HCT116 (cell line): ENCODE data around the gene MAP3K5. TPM values are rescaled to one million over a fixed set of nuclear protein-coding genes. Genes with fewer than 3 reads are reported as not detected.

Experiments
- ATAC-seq: fragments of 200-7000 bp; cut with Tn5 transposase; 2 replicates; pipeline ENCODE4 v1.9.1; 2020; ENCODE audit warnings: mild to moderate bottlenecking, moderate library complexity
- BruUV-seq: library from RNA; stranded (reverse); fragments of 400-500 nt; replicated peaks from 2 replicates; lab custom pipeline; 2021; lab: Mats Ljungman, UMichigan
- CTCF ChIA-PET: fragments of 300-600 bp; sonication (Branson Sonifier 250); formaldehyde crosslinking; loops from one replicate; lab custom pipeline; 2021; ENCODE audit warnings: antibody characterized with exemption; lab: Charles Lee
- POLR2A ChIA-PET: fragments of 300-600, 350-600 bp; sonication (Branson Sonifier 250); formaldehyde crosslinking; loops from one replicate; lab custom pipeline; 2021; ENCODE audit warnings: antibody characterized with exemption; lab: Charles Lee
- RAD21 ChIA-PET, 2 experiments: fragments of 300-600 bp; sonication (Branson Sonifier 250); formaldehyde crosslinking; loops; one replicate each; lab custom pipeline; 2023; ENCODE audit warnings: low total read pairs in 2 of 2; ENCODE audit not compliant: uncharacterized antibody in 2 of 2, unreplicated experiment in 2 of 2, low non-redundant PET in 1 of 2; lab: Charles Lee
- DNase-seq: peaks from one replicate; pipeline ENCODE4 v3.0.0-alpha.2; 2010; ENCODE audit warnings: low read depth, low spot score
- H2AFZ ChIP-seq: fragments of 200-600 bp; shearing (Covaris generic), sonication (generic); 2 replicates; pipeline ENCODE4 v1.6.1; 2017; ENCODE audit warnings: low read depth, mixed run types, mixed read lengths, antibody characterized with exemption, low read length; ENCODE audit not compliant: poor library complexity, severe bottlenecking
- H3K27ac ChIP-seq: 2 replicates; pipeline ENCODE4 v1.5.1; 2012; ENCODE audit warnings: low read depth, low read length
- H3K27me3 ChIP-seq: fragments of 200-600 bp; sonication (generic); 2 replicates; pipeline ENCODE4 v1.6.1; 2016; ENCODE audit warnings: mixed run types, low read length, mixed read lengths; ENCODE audit not compliant: insufficient read depth
- H3K36me3 ChIP-seq, 2 experiments: fragments of 200-500 bp in 1 of 2; fragments of 200-600 bp in 1 of 2; sonication (Bioruptor generic) in 1 of 2; sonication (generic) in 1 of 2; 2 replicates each; pipeline versions ENCODE4 v1.5.1 to v1.6.1; 2014 to 2016; ENCODE audit warnings: low read length in 2 of 2, inconsistent platforms in 1 of 2, mixed read lengths in 1 of 2, mixed run types in 1 of 2; ENCODE audit not compliant: insufficient read depth in 2 of 2, control insufficient read depth in 1 of 2
- H3K4me1 ChIP-seq, 2 experiments: fragments of 200-600 bp in 1 of 2; sonication (generic) in 1 of 2; 2 replicates each; pipeline versions ENCODE4 v1.5.1 to v1.6.1; 2012 to 2017; ENCODE audit warnings: low read length in 2 of 2, inconsistent platforms in 1 of 2, mild to moderate bottlenecking in 1 of 2, mixed read lengths in 1 of 2, mixed run types in 1 of 2, moderate library complexity in 1 of 2; ENCODE audit not compliant: insufficient read depth in 2 of 2, control insufficient read depth in 1 of 2
- H3K4me2 ChIP-seq: fragments of 200-600 bp; sonication (generic); 2 replicates; pipeline ENCODE4 v1.6.1; 2017; ENCODE audit warnings: mixed run types, low read length, mixed read lengths
- H3K4me3 ChIP-seq, 2 experiments: fragments of 200-600 bp in 1 of 2; sonication (generic) in 1 of 2; replicated peaks in 1 of 2; 2 replicates each; pipeline ENCODE4 v1.5.1; 2011 to 2016; ENCODE audit warnings: low read length in 2 of 2, control low read depth in 1 of 2, low read depth in 1 of 2, mild to moderate bottlenecking in 1 of 2, mixed read lengths in 1 of 2, mixed run types in 1 of 2
- H3K79me2 ChIP-seq: fragments of 200-600 bp; sonication (generic); 2 replicates; pipeline ENCODE4 v1.6.1; 2017; ENCODE audit warnings: mild to moderate bottlenecking, mixed run types, low read length, moderate library complexity, mixed read lengths; ENCODE audit not compliant: insufficient read depth
- H3K9ac ChIP-seq: fragments of 200-600 bp; sonication (generic); 2 replicates; pipeline ENCODE4 v1.6.1; 2016; ENCODE audit warnings: low read length, mixed read lengths
- H3K9me2 ChIP-seq: fragments of 200-600 bp; sonication (generic), shearing (Covaris generic); 2 replicates; pipeline ENCODE4 v1.6.1; 2017; ENCODE audit warnings: mixed run types, mild to moderate bottlenecking, moderate library complexity; ENCODE audit not compliant: insufficient read depth
- H3K9me3 ChIP-seq, 2 experiments: fragments of 200-500 bp in 1 of 2; fragments of 200-600 bp in 1 of 2; sonication (Bioruptor generic) in 1 of 2; sonication (generic) in 1 of 2; 2 replicates each; pipeline ENCODE4 v1.6.1; 2014 to 2017; ENCODE audit warnings: low read length in 2 of 2, mixed read lengths in 2 of 2, inconsistent platforms in 1 of 2, low read depth in 1 of 2, mild to moderate bottlenecking in 1 of 2, mixed run types in 1 of 2, moderate library complexity in 1 of 2; ENCODE audit not compliant: control insufficient read depth in 1 of 2, insufficient read depth in 1 of 2
- H4K20me1 ChIP-seq: fragments of 200-600 bp; sonication (generic), shearing (Covaris generic); 2 replicates; pipeline ENCODE4 v1.6.1; 2017; ENCODE audit warnings: mixed run types, mild to moderate bottlenecking, moderate library complexity; ENCODE audit not compliant: insufficient read depth
- CEBPB ChIP-seq: IDR thresholded peaks from 2 replicates; pipeline ENCODE4 v1.6.1; 2012; ENCODE audit warnings: low read depth
- CTCF ChIP-seq, 3 experiments: fragments of 200-600 bp in 1 of 3; sonication (generic) in 1 of 3; IDR thresholded peaks in 2 of 3; conservative IDR thresholded peaks in 1 of 3; 2 replicates each; pipeline ENCODE4 v1.5.1; 2012 to 2017; ENCODE audit warnings: low read depth in 2 of 3, low read length in 2 of 3, antibody characterized with exemption in 1 of 3, borderline replicate concordance in 1 of 3, control low read depth in 1 of 3, mild to moderate bottlenecking in 1 of 3, mixed read lengths in 1 of 3, mixed run types in 1 of 3, moderate library complexity in 1 of 3; ENCODE audit not compliant: insufficient read depth in 1 of 3
- EGR1 ChIP-seq: IDR thresholded peaks from 2 replicates; pipeline ENCODE4 v1.6.1; 2012; ENCODE audit warnings: low read depth
- ELF1 ChIP-seq: IDR thresholded peaks from 2 replicates; pipeline ENCODE4 v1.6.1; 2012; ENCODE audit warnings: low read depth, borderline replicate concordance
- EZH2 ChIP-seq: fragments of 200-600 bp; sonication (generic); IDR thresholded peaks from 2 replicates; pipeline ENCODE4 v1.6.1; 2017; ENCODE audit warnings: antibody characterized with exemption, mixed run types
- EZH2phosphoT487 ChIP-seq: fragments of 200-600 bp; IDR thresholded peaks from 2 replicates; pipeline ENCODE4 v1.6.1; 2018; ENCODE audit warnings: antibody characterized with exemption, borderline replicate concordance
- JUND ChIP-seq: IDR thresholded peaks from 2 replicates; pipeline ENCODE4 v1.6.1; 2012
- POLR2A ChIP-seq: IDR thresholded peaks from 2 replicates; pipeline ENCODE4 v1.7.0; 2011; ENCODE audit warnings: borderline replicate concordance; ENCODE audit not compliant: insufficient read depth, insufficient read length; ENCODE audit errors: extremely low read depth
- POLR2AphosphoS5 ChIP-seq: IDR thresholded peaks from 2 replicates; pipeline ENCODE4 v1.6.1; 2011; ENCODE audit warnings: mild to moderate bottlenecking, low read depth, low read length, moderate library complexity
- RAD21 ChIP-seq: IDR thresholded peaks from 2 replicates; pipeline ENCODE4 v1.6.1; 2012; ENCODE audit warnings: low read depth, mild to moderate bottlenecking
- REST ChIP-seq: IDR thresholded peaks from 2 replicates; pipeline ENCODE4 v1.6.1; 2012; ENCODE audit warnings: low read depth
- SIN3A ChIP-seq: IDR thresholded peaks from 2 replicates; pipeline ENCODE4 v1.6.1; 2012; ENCODE audit warnings: low read depth
- SP1 ChIP-seq: IDR thresholded peaks from 2 replicates; pipeline ENCODE4 v1.6.1; 2012; ENCODE audit warnings: low read depth
- SRF ChIP-seq: IDR thresholded peaks from 2 replicates; pipeline ENCODE4 v1.6.1; 2012; ENCODE audit warnings: low read depth
- TCF7L2 ChIP-seq: IDR thresholded peaks from 2 replicates; pipeline ENCODE4 v1.7.0; 2011; ENCODE audit warnings: borderline replicate concordance, inconsistent platforms; ENCODE audit not compliant: insufficient read depth, insufficient read length; ENCODE audit errors: extremely low read depth
- YY1 ChIP-seq: IDR thresholded peaks from 2 replicates; pipeline ENCODE4 v1.6.1; 2011; ENCODE audit warnings: low read length, low read depth, moderate library complexity, mild to moderate bottlenecking; ENCODE audit not compliant: insufficient replicate concordance; ENCODE audit errors: extremely low read depth
- ZBTB33 ChIP-seq: IDR thresholded peaks from 2 replicates; pipeline ENCODE4 v1.6.1; 2011; ENCODE audit warnings: mild to moderate bottlenecking, low read length, moderate library complexity; ENCODE audit not compliant: insufficient replicate concordance; ENCODE audit errors: extremely low read depth
- ZFX ChIP-seq: fragments of 450-650 bp; IDR thresholded peaks from 2 replicates; pipeline ENCODE4 v1.6.1; 2017
- ZNF274 ChIP-seq: fragments of 200-500 bp; sonication (Bioruptor generic); IDR thresholded peaks from 2 replicates; pipeline ENCODE4 v1.6.1; 2014; ENCODE audit warnings: mild to moderate bottlenecking, low read depth, low read length, inconsistent platforms
- intact Hi-C: fragments of 100-400 bp; cut with micrococcal nuclease; formaldehyde crosslinking; loops from 2 replicates; pipeline ENCODE4 v1.10.0; 2022
- total RNA-seq: library from RNA; stranded (reverse); gene quantifications from one replicate; pipeline ENCODE4 v1.2.1, GENCODE V29; 2021; ENCODE audit not compliant: unreplicated experiment

Gene MAP3K5
- total RNA-seq, 1 experiment from 2014 or later: 11.8 TPM

- Histone ChIP-seq H3K4me1 (peaks cover 4 to 14% of the 10 kb centered on the region in 2 experiments; a peak in 3 of 4 replicates), H3K27ac (peak within 1 kb of the TSS; percentile 45), H3K27me3 (no peaks in the 10 kb centered on the region), H2AFZ (peak within 1 kb of the TSS; percentile 49), H3K9me2 (no peaks in the 10 kb centered on the region), H3K4me2 (peak within 1 kb of the TSS; percentile 74), H3K9me3 (no peaks in the 10 kb centered on the region), H3K36me3 (peaks cover 0 to 11% of the 10 kb centered on the region in 2 experiments; a peak in 2 of 4 replicates), H4K20me1 (no peaks in the 10 kb centered on the region), H3K79me2 (peaks cover 10% of the 10 kb centered on the region; the same call in 1 of the 2 replicates), H3K9ac (peak within 1 kb of the TSS; percentile 81), H3K4me3 (peak within 1 kb of the TSS; percentile 60 to 63)
- RAD21 ChIA-PET: no interaction called here
- CTCF ChIA-PET: interaction anchor here (1.0 to 1.4 kb wide), 2 partner anchors 178 to 211 kb away, joined by 3 to 7 read pairs; no protein-coding TSS in a partner anchor
- intact Hi-C loops: no loop called here
- DNase-seq (peak; percentile 76), ATAC-seq (peak; percentile 94)
- no TSS peak for BruUV-seq
- POLR2A ChIA-PET: interaction anchor here (1.6 kb wide), 1 partner anchor 30 kb away, joined by 4 read pairs; the partner anchor contains the start of gene MAP3K5
- TF ChIP-seq CTCF (IDR thresholded peaks at IDR 0.05 in 2 of 3, conservative IDR thresholded peaks at IDR 0.05 in 1 of 3; ENCODE audit: borderline replicate concordance in 1 of 3, insufficient read depth in 1 of 3, low read depth in 2 of 3, low read length in 2 of 3) (peak in 2 of 3 experiments; percentile 33 to 36; a peak in 3 of 6 replicates), SP1 (peak; percentile 63), REST (no peak), EZH2 (no peak), TCF7L2 (no peak), SIN3A (0 out of 2 replicates have a peak, but pooled peaks have one; percentile 41), POLR2AphosphoS5 (peak; percentile 86), ZBTB33 (no peak), ELF1 (0 out of 2 replicates have a peak, but pooled peaks have one; percentile 25), ZFX (peak; percentile 83), RAD21 (no peak), SRF (no peak), EGR1 (0 out of 2 replicates have a peak, but pooled peaks have one; percentile 49), ZNF274 (no peak), JUND (no peak), POLR2A (peak; percentile 59), CEBPB (no peak), YY1 (peak; percentile 98), EZH2phosphoT487 (no peak)
Observed at GRCh38 chr6:136822376-136823127, 30.3 kb upstream of the MAP3K5 start, which contains the start of gene PEX7. Gene PEX7, plus strand, starts transcription at chr6:136822592. Its CDS starts 74 bp downstream, at chr6:136822666.
